Activated T-cell treated with anti-CD3 and anti-CD28 coated beads, Interleukin-2, amount 50 U/mL, for 1 hour (primary cell): ENCODE measurements around the gene ZSWIM2.
"Not testable (repeated sequence)": the region's sequence is repeated elsewhere in the genome, so short reads cannot be mapped to it uniquely, and the experiment has no call there.

ENCODE experiments used
- DNase-seq: peaks from one replicate; pipeline ENCODE4 v3.0.0-alpha.2; 2020

The ZSWIM2 gene

GRCh38 chr2:186842373-186842772, 6.6 kb downstream of the ZSWIM2 start:
- DNase-seq, result no peak

GRCh38 chr2:186841940-186842339, 7.0 kb downstream of the ZSWIM2 start:
- DNase-seq, result no peak

GRCh38 chr2:186835628-186836027, 13.3 kb downstream of the ZSWIM2 start:
- DNase-seq, result no peak

GRCh38 chr2:186827862-186828492, 21.0 kb downstream of the ZSWIM2 start:
- DNase-seq, result no peak

GRCh38 chr2:186827411-186827810, 21.6 kb downstream of the ZSWIM2 start:
- DNase-seq, result no peak

- no peak for DNase-seq
Measured at GRCh38 chr2:186822323-186822722, 26.6 kb downstream of the ZSWIM2 start.

GRCh38 chr2:186820303-186820702, 28.7 kb downstream of the ZSWIM2 start:
- DNase-seq, result no peak

GRCh38 chr2:186811760-186812159, 37.2 kb downstream of the ZSWIM2 start:
- DNase-seq, result not testable (repeated sequence)

GRCh38 chr2:186806591-186806990, 42.4 kb downstream of the ZSWIM2 start:
- no peak for DNase-seq

- not testable (repeated sequence) for DNase-seq
Measured at GRCh38 chr2:186798604-186799003, 50.4 kb downstream of the ZSWIM2 start.

- no peak for DNase-seq
Measured at GRCh38 chr2:186784930-186785329, 64.0 kb downstream of the ZSWIM2 start.

- no peak for DNase-seq
Measured at GRCh38 chr2:186783254-186783653, 65.7 kb downstream of the ZSWIM2 start.

- DNase-seq, result no peak
Measured at GRCh38 chr2:186780701-186781316, 68.2 kb downstream of the ZSWIM2 start.
